HuH-7 (cell line): ENCODE measurements around the gene TCHP.
"Not testable (repeated sequence)": the region's sequence is repeated elsewhere in the genome, so short reads cannot be mapped to it uniquely, and the experiment has no call there.

Source experiments
- DNase-seq: peaks from one replicate; pipeline ENCODE4 v3.0.0; 2011; ENCODE audit warnings: low spot score

The TCHP gene

GRCh38 chr12:109910254-109910968 is 10.3 kb downstream of the TCHP start:
- no peak for DNase-seq

GRCh38 chr12:109910969-109911348 is 10.9 kb downstream of the TCHP start:
- peak; percentile 89 for DNase-seq

GRCh38 chr12:109912855-109913321 is 12.8 kb downstream of the TCHP start:
- no peak for DNase-seq

GRCh38 chr12:109914461-109914860 is 14.4 kb downstream of the TCHP start:
- no peak for DNase-seq

GRCh38 chr12:109915171-109916040 is 15.3 kb downstream of the TCHP start:
- DNase-seq: no peak

- no peak for DNase-seq
Measured at GRCh38 chr12:109916045-109916444, 16.0 kb downstream of the TCHP start.

- no peak for DNase-seq
Measured at GRCh38 chr12:109919456-109919855, 19.4 kb downstream of the TCHP start.

GRCh38 chr12:109920261-109920780 is 20.2 kb downstream of the TCHP start:
- no peak for DNase-seq

GRCh38 chr12:109921982-109922381 is 21.9 kb downstream of the TCHP start:
- no peak for DNase-seq

GRCh38 chr12:109923038-109923437 is 23.0 kb downstream of the TCHP start:
- DNase-seq: no peak

- DNase-seq: no peak
Measured at GRCh38 chr12:109923481-109924245, 23.6 kb downstream of the TCHP start.

- no peak for DNase-seq
Measured at GRCh38 chr12:109925185-109925840, 25.2 kb downstream of the TCHP start.

- DNase-seq: no peak
Measured at GRCh38 chr12:109926016-109926415, 25.9 kb downstream of the TCHP start.

- no peak for DNase-seq
Measured at GRCh38 chr12:109926488-109927210, 26.6 kb downstream of the TCHP start.

- peak; percentile 78 for DNase-seq
Measured at GRCh38 chr12:109927622-109928021, 27.5 kb downstream of the TCHP start.

GRCh38 chr12:109928058-109928656 is 28.1 kb downstream of the TCHP start:
- no peak for DNase-seq

GRCh38 chr12:109929326-109929725 is 29.3 kb downstream of the TCHP start:
- not testable (repeated sequence) for DNase-seq

GRCh38 chr12:109930028-109930800 is 30.1 kb downstream of the TCHP start:
- no peak for DNase-seq

- DNase-seq: no peak
Measured at GRCh38 chr12:109931143-109931542, 31.1 kb downstream of the TCHP start.
